CD4-positive, alpha-beta T cell treated with Interleukin-17A for 4 hours (primary cell): ENCODE measurements around the gene TSPYL2.

Experiments used
- DNase-seq: peaks from one replicate; pipeline ENCODE4 v3.0.0-alpha.2; 2020; ENCODE audit warnings: mixed read lengths

TSPYL2 gene

GRCh38 chrX:53081925-53082772 lies at the start of gene TSPYL2:
TSPYL2 (plus strand) TSS chrX:53082367; CDS start chrX:53082499, 132 bp downstream.
- peak; percentile 95 for DNase-seq

- DNase-seq, result no peak
Measured at GRCh38 chrX:53036149-53036548, 46.0 kb upstream of the TSPYL2 start.

- DNase-seq, result no peak
Measured at GRCh38 chrX:53039236-53039635, 42.9 kb upstream of the TSPYL2 start.

- no peak for DNase-seq
Measured at GRCh38 chrX:53044995-53045394, 37.2 kb upstream of the TSPYL2 start.

GRCh38 chrX:53047228-53047627 lies 34.9 kb upstream of the TSPYL2 start:
- DNase-seq, result no peak

- no peak for DNase-seq
Measured at GRCh38 chrX:53048169-53049126, 33.7 kb upstream of the TSPYL2 start, which contains the start of gene GPR173. GPR173 (plus strand) TSS chrX:53048789; CDS start chrX:53076622, 27,833 bp downstream.

- no peak for DNase-seq
Measured at GRCh38 chrX:53049127-53049517, 33.0 kb upstream of the TSPYL2 start.

GRCh38 chrX:53050841-53051240 lies 31.3 kb upstream of the TSPYL2 start:
- DNase-seq, result no peak

GRCh38 chrX:53055244-53055849 lies 26.8 kb upstream of the TSPYL2 start:
- DNase-seq, result no peak

GRCh38 chrX:53056292-53056691 lies 25.9 kb upstream of the TSPYL2 start:
- no peak for DNase-seq

GRCh38 chrX:53065104-53065503 lies 17.1 kb upstream of the TSPYL2 start:
- DNase-seq, result no peak

GRCh38 chrX:53071064-53071463 lies 11.1 kb upstream of the TSPYL2 start:
- no peak for DNase-seq

- DNase-seq, result peak; percentile 77
Measured at GRCh38 chrX:53071604-53072417, 10.4 kb upstream of the TSPYL2 start.

GRCh38 chrX:53072418-53073114 lies 9.6 kb upstream of the TSPYL2 start:
- no peak for DNase-seq

GRCh38 chrX:53073115-53073586 lies 9.0 kb upstream of the TSPYL2 start:
- DNase-seq, result no peak

- DNase-seq, result no peak
Measured at GRCh38 chrX:53075011-53075410, 7.2 kb upstream of the TSPYL2 start.

GRCh38 chrX:53076671-53077070 lies 5.5 kb upstream of the TSPYL2 start:
- DNase-seq, result no peak

GRCh38 chrX:53077207-53078197 lies 4.7 kb upstream of the TSPYL2 start:
- no peak for DNase-seq

GRCh38 chrX:53078943-53079342 lies 3.2 kb upstream of the TSPYL2 start:
- no peak for DNase-seq
